GM19324 (cell line): ENCODE measurements around the gene CCDC78.
"Not testable (repeated sequence)": the region's sequence is repeated elsewhere in the genome, so short reads cannot be mapped to it uniquely, and the experiment has no call there.

Experiments used
- ATAC-seq: cut with Tn5 transposase; IDR thresholded peaks from one replicate; pipeline ENCODE4 v1.9.1; 2021; ENCODE audit warnings: mild to moderate bottlenecking, moderate library complexity; ENCODE audit not compliant: unreplicated experiment, low FRiP score

Gene CCDC78

DNA sequence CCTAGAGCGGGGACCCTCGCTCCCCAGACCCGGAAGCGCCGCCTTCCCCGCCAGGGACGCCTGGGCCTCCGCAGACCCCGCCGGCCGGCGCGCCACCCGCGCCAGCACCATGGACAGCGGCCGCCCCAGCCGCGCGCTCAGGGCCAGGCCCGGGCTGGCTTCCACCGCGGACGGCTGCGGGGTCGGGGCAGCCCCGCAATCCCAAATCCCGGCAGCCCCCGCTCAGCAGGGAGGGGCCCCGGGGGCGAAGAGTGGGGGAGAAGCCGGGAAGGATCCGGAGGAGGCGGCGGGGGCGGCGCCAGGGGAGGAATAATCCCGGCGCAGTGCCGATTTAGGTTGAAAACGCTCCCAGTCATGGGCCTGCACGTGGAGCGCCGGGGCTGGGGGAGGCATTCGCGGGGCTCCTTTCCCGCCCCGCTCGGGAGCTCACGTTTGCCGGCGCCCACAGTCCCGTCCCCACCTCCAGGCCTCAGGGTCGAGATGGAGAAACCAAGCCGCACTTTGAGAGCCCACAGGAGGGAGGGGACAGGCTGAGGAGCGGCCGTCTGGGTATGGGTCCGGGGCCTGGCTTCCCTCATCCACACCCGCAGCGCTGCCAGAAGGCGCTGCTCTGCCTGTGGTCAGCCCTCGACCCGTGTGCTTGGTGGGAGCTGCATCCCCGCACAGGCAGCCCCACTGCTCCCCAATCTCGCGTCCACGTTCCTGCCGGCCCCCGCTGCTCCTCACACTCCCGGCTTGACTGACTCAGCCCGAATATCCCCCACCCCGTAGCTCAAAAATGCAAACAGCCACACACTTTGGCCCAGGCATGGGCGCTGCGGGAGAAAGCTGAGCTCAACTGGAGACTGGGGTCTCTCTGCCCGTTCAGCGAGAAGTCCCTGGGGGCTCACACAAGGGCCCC, 25.3 kb downstream of the CCDC78 start:
- no peak for ATAC-seq

- ATAC-seq: no peak
Measured at GRCh38 chr16:698911-699671, 27.2 kb downstream of the CCDC78 start.

GRCh38 chr16:695355-696089, 30.7 kb downstream of the CCDC78 start:
- ATAC-seq: no peak

GRCh38 chr16:694863-695354, 31.3 kb downstream of the CCDC78 start:
- ATAC-seq: no peak

- ATAC-seq: no peak
Measured at GRCh38 chr16:694187-694862, 31.9 kb downstream of the CCDC78 start.

DNA sequence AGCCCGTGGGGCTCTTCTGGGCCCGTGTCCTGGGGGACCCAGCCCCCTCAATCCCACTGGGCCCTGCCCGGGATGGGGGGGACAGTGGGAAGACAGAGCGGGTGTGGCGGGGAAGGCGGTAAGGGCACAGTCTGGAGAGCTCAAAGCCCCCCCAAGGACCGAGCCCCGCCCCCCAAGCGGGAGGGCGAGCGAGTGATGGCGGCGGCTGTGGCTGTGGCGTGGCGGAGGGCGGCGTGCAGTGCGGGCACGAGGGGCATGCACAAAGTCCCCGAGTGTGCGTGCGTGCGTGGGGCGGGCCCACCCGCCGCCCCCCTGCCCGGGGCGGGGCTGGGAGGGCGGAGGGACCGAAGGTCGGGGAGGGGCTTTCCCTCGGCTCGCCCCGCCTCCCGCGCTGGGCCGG, 32.5 kb downstream of the CCDC78 start:
- ATAC-seq: no peak

GRCh38 chr16:693364-693763, 32.9 kb downstream of the CCDC78 start:
- ATAC-seq: no peak

DNA sequence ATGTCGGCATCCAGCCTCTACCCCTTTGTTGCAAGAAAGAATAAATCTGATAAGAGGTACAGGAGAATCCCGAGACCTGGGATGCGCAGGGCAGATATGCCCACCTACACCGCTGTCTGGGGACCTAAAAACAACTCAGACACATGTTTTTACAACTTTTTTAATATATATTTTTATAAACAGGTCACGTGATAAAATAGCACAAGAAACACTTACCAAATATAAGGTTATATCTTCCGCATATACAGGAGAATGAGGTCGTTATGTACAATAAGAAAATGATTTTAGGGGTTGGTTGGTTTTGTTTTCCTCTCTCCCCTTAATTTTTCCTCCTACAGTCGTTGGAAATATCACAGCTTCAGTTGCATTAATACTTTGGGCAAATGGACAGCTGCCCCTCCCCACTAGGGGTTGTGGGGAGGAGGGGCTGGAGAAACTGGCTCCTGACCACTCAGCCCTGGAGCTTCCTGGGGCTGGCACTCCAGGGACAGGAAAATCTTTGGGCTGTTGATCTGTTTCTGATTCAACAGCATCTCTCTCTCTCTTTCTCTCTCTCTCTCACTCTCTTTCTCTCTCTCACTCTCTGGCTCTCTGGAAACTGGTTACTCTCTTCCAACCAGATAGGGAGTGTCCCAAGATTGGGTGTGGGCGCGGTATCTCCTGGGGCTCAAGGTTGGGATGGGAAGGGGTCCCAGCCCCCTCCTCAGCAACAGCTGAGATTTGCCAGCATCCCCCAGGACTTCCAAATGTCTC, 33.7 kb downstream of the CCDC78 start:
- no peak for ATAC-seq

DNA sequence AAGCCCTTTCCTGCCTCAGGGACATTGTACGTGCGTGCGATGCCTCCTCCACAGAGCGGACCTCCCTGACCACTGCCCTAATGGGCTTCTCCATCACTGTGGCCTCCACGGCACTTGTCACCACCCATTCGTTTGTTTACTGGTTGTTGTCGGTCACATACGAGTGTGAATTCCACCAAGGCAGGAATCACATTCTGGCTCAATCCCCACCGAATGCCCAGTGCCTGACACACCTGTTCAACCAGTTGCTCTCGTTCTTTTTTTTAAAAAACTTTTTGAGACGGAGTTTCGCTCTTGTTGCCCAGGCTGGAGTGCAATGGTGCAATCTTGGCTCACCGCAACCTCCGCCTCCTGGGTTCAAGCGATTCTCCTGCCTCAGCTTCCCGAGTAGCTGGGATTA, 35.0 kb downstream of the CCDC78 start:
- ATAC-seq: not testable (repeated sequence)

- ATAC-seq: no peak
Measured at GRCh38 chr16:689175-689897, 36.9 kb downstream of the CCDC78 start.

- ATAC-seq: no peak
Measured at GRCh38 chr16:687499-687898, 38.7 kb downstream of the CCDC78 start.

GRCh38 chr16:686459-687260, 39.6 kb downstream of the CCDC78 start:
- no peak for ATAC-seq

DNA sequence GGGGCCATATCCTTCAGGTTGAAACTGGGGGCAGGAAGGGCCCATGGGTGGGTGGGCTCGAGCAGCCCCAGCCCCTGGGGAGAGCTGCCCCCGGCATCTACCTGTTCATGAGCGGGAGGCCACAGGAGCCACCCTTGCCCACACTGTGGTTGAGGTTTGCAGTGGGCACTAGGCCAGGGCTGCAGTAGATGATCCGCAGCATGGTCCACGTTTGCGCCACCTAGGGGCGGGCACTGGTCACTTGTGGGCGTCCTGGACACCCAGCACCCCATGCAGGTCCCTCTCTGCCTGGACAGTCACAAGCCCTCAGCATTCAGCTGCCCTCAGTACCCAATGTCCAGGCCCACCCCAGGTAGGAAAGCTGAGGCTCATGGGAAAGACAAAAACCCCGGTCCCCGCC, 40.3 kb downstream of the CCDC78 start:
- no peak for ATAC-seq

DNA sequence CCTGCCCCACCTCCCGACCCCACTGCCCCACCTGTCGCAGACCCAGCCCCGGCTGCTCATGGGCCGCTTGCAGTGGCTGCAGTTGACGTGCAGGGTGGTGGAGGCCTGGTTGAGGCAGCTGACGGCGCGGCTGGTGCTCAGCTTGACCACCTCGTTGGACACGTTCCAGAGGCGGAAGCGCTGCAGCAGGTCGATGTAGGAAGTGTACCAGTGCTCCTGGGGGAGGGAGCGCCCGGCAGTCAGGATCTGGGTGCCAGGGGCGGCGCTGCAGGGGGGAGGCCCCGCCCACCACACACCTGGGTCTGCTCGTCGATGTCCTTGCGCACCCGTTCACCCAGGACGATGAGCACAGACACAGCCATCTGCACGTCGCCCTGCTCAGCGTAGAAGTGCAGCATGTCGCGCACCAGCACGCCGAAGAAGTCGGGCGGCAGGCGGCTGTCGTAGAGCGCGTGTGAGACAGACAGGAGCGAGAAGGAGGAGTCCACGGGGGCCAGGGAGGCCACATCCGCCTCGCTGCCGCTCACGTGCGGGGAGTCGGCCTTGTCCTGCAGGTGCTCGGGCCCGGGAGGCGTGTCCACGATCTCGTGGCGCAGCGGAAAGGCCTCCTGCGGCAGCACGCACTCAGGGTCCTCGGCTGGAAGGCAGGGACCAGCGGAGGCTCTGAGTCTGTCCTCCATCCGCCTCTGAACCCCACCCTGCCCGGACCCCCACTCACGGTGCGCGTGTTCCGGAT, 41.1 kb downstream of the CCDC78 start:
- no peak for ATAC-seq

GRCh38 chr16:684071-684794, 42.0 kb downstream of the CCDC78 start, which contains the start of gene JMJD8:
Gene JMJD8, minus strand, starts transcription at chr16:684334. Its CDS starts 15 bp downstream, at chr16:684319.
- ATAC-seq: peak; percentile 50

DNA sequence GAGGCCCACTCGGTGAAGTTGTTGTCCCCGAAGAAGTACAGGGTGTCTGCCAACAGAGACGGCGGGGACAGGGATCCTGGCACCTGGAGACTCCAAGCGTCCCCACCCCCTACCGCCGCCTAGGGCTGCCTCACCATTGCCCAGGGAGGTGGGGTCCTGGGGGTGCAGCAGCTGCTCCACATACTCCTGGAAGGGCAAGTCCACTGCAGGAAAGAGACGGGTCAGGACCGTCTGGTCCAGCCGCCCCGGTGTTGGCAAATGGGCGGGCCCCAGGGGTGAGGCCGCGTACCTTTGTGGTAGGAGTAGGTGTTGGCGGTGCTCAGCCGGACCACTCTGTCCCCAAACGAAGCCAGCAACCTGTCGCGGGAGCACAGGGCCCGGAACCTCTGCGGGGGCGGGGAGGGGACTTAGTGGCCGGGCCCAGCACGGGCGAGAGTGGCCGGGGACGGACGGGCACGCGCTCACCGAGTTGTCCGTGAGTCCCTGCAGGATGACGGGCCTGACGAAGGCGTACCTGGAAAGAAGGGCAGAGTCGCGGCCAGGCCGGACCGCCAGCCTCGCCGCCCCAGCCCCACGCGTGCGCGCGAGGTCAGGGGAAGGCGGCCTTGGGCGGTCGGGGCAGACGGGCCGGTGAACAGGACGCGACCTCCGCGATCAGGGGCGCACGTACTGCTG, 42.7 kb downstream of the CCDC78 start:
- ATAC-seq: no peak
